HEK293 (cell line): Measurements from ENCODE around the gene CIRBP.

Source experiments
- CTCF ChIA-PET: fragments of 350-600 bp; formaldehyde crosslinking; extraction: SDS; loops from one replicate; lab custom pipeline; 2021; ENCODE audit warnings: antibody characterized with exemption; lab: Yijun Ruan, JAX
- POLR2A ChIA-PET: fragments of 300-600 bp; formaldehyde crosslinking; extraction: SDS; loops from one replicate; lab custom pipeline; 2020; ENCODE audit warnings: antibody characterized with exemption, inconsistent platforms; lab: Yijun Ruan, JAX
- H3K27ac ChIP-seq: fragments of 200-500 bp; sonication (Bioruptor generic); 2 replicates; pipeline ENCODE4 v1.5.1; 2014; ENCODE audit warnings: low read depth, low read length, control low read depth, inconsistent platforms; ENCODE audit errors: extremely low read depth
- H3K36me3 ChIP-seq, 2 experiments: fragments of 200-500 bp in 1 of 2; sonication (Bioruptor generic) in 1 of 2; 1 replicate in 1 of 2; 2 replicates in 1 of 2; pipeline ENCODE4 v1.5.1; 2014 to 2017; ENCODE audit warnings: inconsistent platforms in 2 of 2, low read length in 2 of 2; ENCODE audit not compliant: control insufficient read depth in 2 of 2, insufficient read depth in 1 of 2
- H3K4me1 ChIP-seq: fragments of 200-500 bp; sonication (Bioruptor generic); 2 replicates; pipeline ENCODE4 v1.5.1; 2014; ENCODE audit warnings: mild to moderate bottlenecking, low read length, inconsistent platforms; ENCODE audit not compliant: control insufficient read depth, insufficient read depth
- H3K4me3 ChIP-seq: 2 replicates; pipeline ENCODE4 v1.5.1; 2011; ENCODE audit warnings: low read depth, mild to moderate bottlenecking, control low read depth, low read length, moderate library complexity
- H3K9me3 ChIP-seq: fragments of 200-500 bp; sonication (Bioruptor generic); 2 replicates; pipeline ENCODE4 v1.5.1; 2014; ENCODE audit warnings: low read depth, low read length, inconsistent platforms; ENCODE audit not compliant: control insufficient read depth, insufficient read depth
- BCL11B ChIP-seq: fragments of 450-650 bp; formaldehyde crosslinking; IDR thresholded peaks from 2 replicates; pipeline ENCODE4 v1.5.1; 2016; ENCODE audit warnings: low read depth, missing biosample characterization, missing genetic modification characterization
- MEIS1 ChIP-seq: sonication (generic); formaldehyde crosslinking; IDR thresholded peaks from 2 replicates; pipeline ENCODE4 v1.8.1; 2022; ENCODE audit warnings: missing genetic modification reagents, mild to moderate bottlenecking, borderline replicate concordance
- PRDM1 ChIP-seq: fragments of 450-650 bp; formaldehyde crosslinking; IDR thresholded peaks from 2 replicates; pipeline ENCODE4; 2016; ENCODE audit warnings: missing biosample characterization, missing genetic modification characterization
- REPIN1 ChIP-seq: fragments of 450-650 bp; formaldehyde crosslinking; IDR thresholded peaks from 2 replicates; pipeline ENCODE4 v1.5.1; 2017; ENCODE audit warnings: missing biosample characterization, missing genetic modification characterization, low read depth
- SETDB1 ChIP-seq: IDR thresholded peaks from one replicate; pipeline ENCODE4 v1.6.1; 2017; ENCODE audit warnings: mild to moderate bottlenecking, low read length, moderate library complexity, mixed read lengths; ENCODE audit not compliant: insufficient read length
- ZBTB7A ChIP-seq: fragments of 450-650 bp; formaldehyde crosslinking; IDR thresholded peaks from 2 replicates; pipeline ENCODE4 v1.5.1; 2016; ENCODE audit warnings: low read depth, missing biosample characterization, missing genetic modification characterization
- ZFP3 ChIP-seq: fragments of 450-650 bp; formaldehyde crosslinking; IDR thresholded peaks from 2 replicates; pipeline ENCODE4 v1.5.1; 2016; ENCODE audit warnings: low read depth, missing biosample characterization, missing genetic modification characterization
- ZNF114 ChIP-seq: fragments of 450-650 bp; formaldehyde crosslinking; IDR thresholded peaks from 2 replicates; pipeline ENCODE4 v1.5.0; 2017; ENCODE audit warnings: missing biosample characterization, missing genetic modification characterization
- ZNF16 ChIP-seq: fragments of 450-650 bp; formaldehyde crosslinking; IDR thresholded peaks from 2 replicates; pipeline ENCODE4 v1.5.1; 2016; ENCODE audit warnings: low read depth, missing biosample characterization, missing genetic modification characterization
- ZNF169 ChIP-seq: fragments of 450-650 bp; formaldehyde crosslinking; IDR thresholded peaks from 2 replicates; pipeline ENCODE4 v1.5.1; 2016; ENCODE audit warnings: missing biosample characterization, missing genetic modification characterization
- ZNF292 ChIP-seq: fragments of 450-650 bp; formaldehyde crosslinking; IDR thresholded peaks from 2 replicates; pipeline ENCODE4 v1.5.1; 2016; ENCODE audit warnings: low read depth, missing biosample characterization, missing genetic modification characterization, borderline replicate concordance
- ZNF37A ChIP-seq: fragments of 450-650 bp; IDR thresholded peaks from 2 replicates; pipeline ENCODE4 v1.5.1; 2018; ENCODE audit warnings: missing biosample characterization, missing genetic modification characterization
- ZNF404 ChIP-seq: fragments of 450-650 bp; formaldehyde crosslinking; IDR thresholded peaks from 2 replicates; pipeline ENCODE4 v1.5.1; 2017; ENCODE audit warnings: missing biosample characterization, missing genetic modification characterization
- ZNF426 ChIP-seq: fragments of 450-650 bp; formaldehyde crosslinking; IDR thresholded peaks from 2 replicates; pipeline ENCODE4 v1.5.1; 2017; ENCODE audit warnings: missing biosample characterization, missing genetic modification characterization, mild to moderate bottlenecking, inconsistent platforms, moderate library complexity
- ZNF544 ChIP-seq: fragments of 450-650 bp; formaldehyde crosslinking; IDR thresholded peaks from 2 replicates; pipeline ENCODE4 v1.5.0; 2017; ENCODE audit warnings: missing biosample characterization, missing genetic modification characterization
- ZNF555 ChIP-seq: fragments of 450-650 bp; formaldehyde crosslinking; conservative IDR thresholded peaks from 2 replicates; pipeline ENCODE4 v1.5.1; 2017; ENCODE audit warnings: missing biosample characterization, mild to moderate bottlenecking, missing genetic modification characterization, inconsistent platforms
- ZNF571 ChIP-seq: fragments of 450-650 bp; formaldehyde crosslinking; IDR thresholded peaks from 2 replicates; pipeline ENCODE4 v1.5.0; 2017; ENCODE audit warnings: missing biosample characterization, missing genetic modification characterization
- ZNF654 ChIP-seq: fragments of 450-650 bp; formaldehyde crosslinking; IDR thresholded peaks from 2 replicates; pipeline ENCODE4 v1.5.1; 2016; ENCODE audit warnings: low read depth, missing biosample characterization, missing genetic modification characterization
- TF ChIP-seq, protein P1 (sequence below): fragments of 450-650 bp; formaldehyde crosslinking; conservative IDR thresholded peaks from 2 replicates; pipeline ENCODE4 v1.5.1; 2016; ENCODE audit warnings: low read depth, missing biosample characterization, missing genetic modification characterization
- TF ChIP-seq, protein P2 (sequence below): fragments of 450-650 bp; formaldehyde crosslinking; IDR thresholded peaks from 2 replicates; pipeline ENCODE4 v1.5.1; 2016; ENCODE audit warnings: missing biosample characterization, missing genetic modification characterization
- TF ChIP-seq, protein P3 (sequence below): fragments of 450-650 bp; formaldehyde crosslinking; IDR thresholded peaks from 2 replicates; pipeline ENCODE4 v1.5.1; 2017; ENCODE audit warnings: missing biosample characterization, missing genetic modification characterization
- TF ChIP-seq, protein P4 (sequence below): fragments of 450-650 bp; formaldehyde crosslinking; IDR thresholded peaks from 2 replicates; pipeline ENCODE4 v1.5.1; 2016; ENCODE audit warnings: missing biosample characterization, missing genetic modification characterization, low read depth

The CIRBP gene

DNA sequence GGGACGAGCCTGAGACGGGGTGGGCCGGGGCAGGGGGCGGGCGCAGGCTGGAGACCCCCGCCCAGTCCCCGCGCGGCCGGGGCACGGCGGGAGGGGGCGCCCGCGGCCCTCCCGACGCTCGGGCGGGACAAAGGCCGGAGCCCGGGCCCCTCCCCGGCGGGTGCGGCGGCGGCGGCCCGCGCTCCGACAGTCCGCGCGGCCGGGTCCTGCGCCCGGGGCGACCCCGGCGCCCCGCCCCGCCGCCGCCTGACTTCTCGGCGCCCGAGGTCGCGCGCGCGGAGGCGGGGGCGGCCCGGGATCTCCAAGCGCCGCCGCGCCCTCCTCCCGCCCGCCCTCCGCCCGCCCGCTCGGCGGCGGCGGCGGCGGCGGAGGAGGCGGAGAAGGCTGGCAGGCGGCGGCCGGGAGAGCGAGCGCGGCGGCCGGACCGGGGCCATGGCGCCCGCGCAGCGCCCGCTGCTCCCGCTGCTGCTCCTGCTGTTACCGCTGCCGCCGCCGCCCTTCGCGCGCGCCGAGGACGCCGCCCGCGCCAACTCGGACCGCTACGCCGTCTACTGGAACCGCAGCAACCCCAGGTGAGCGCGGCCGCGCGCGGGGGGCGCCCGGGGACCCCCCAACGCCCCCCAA, 16.7 kb downstream of the CIRBP start, which contains the start of gene EFNA2:
Gene EFNA2, plus strand, starts transcription at position 137 of the 624 bp plus-strand sequence. Its CDS starts 296 bp downstream, at position 433.
- no peaks in the 10 kb centered on the region for H3K9me3 ChIP-seq
- CTCF ChIA-PET: interaction anchor here (0.6 to 1.0 kb wide), 3 partner anchors 20 to 86 kb away, joined by 3 to 6 read pairs (median 5); no protein-coding TSS in a partner anchor
- POLR2A ChIA-PET: no interaction called here
- peak within 1 kb of the TSS; percentile 34 for H3K4me3 ChIP-seq
- no peaks in the 10 kb centered on the region for H3K36me3 ChIP-seq
- peaks cover 5% of the 10 kb centered on the region for H3K4me1 ChIP-seq
- H3K27ac ChIP-seq: peak within 1 kb of the TSS; percentile 9; the same call in 1 of the 2 replicates
- TF ChIP-seq ZNF114: no peak
- TF ChIP-seq ZNF555: no peak
- TF ChIP-seq ZNF654 (tag by site-specific recombination): no peak
- no peak for TF ChIP-seq ZFP3 (tag by site-specific recombination)
- no peak for TF ChIP-seq ZNF544
- no peak for TF ChIP-seq SETDB1
- no peak for TF ChIP-seq ZBTB7A (tag by site-specific recombination)
- no peak for TF ChIP-seq PRDM1 (tag by site-specific recombination)
- no peak for TF ChIP-seq ZNF16 (tag by site-specific recombination)
- TF ChIP-seq BCL11B (tag by site-specific recombination): no peak
- TF ChIP-seq, protein P1, sequence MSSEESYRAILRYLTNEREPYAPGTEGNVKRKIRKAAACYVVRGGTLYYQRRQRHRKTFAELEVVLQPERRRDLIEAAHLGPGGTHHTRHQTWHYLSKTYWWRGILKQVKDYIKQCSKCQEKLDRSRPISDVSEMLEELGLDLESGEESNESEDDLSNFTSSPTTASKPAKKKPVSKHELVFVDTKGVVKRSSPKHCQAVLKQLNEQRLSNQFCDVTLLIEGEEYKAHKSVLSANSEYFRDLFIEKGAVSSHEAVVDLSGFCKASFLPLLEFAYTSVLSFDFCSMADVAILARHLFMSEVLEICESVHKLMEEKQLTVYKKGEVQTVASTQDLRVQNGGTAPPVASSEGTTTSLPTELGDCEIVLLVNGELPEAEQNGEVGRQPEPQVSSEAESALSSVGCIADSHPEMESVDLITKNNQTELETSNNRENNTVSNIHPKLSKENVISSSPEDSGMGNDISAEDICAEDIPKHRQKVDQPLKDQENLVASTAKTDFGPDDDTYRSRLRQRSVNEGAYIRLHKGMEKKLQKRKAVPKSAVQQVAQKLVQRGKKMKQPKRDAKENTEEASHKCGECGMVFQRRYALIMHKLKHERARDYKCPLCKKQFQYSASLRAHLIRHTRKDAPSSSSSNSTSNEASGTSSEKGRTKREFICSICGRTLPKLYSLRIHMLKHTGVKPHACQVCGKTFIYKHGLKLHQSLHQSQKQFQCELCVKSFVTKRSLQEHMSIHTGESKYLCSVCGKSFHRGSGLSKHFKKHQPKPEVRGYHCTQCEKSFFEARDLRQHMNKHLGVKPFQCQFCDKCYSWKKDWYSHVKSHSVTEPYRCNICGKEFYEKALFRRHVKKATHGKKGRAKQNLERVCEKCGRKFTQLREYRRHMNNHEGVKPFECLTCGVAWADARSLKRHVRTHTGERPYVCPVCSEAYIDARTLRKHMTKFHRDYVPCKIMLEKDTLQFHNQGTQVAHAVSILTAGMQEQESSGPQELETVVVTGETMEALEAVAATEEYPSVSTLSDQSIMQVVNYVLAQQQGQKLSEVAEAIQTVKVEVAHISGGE (tag by site-specific recombination): no peak
- no peak for TF ChIP-seq ZNF37A (tag by site-specific recombination)
- TF ChIP-seq ZNF571 (tag by site-specific recombination): no peak
- TF ChIP-seq ZNF426 (tag by site-specific recombination): no peak
- TF ChIP-seq, protein P2, sequence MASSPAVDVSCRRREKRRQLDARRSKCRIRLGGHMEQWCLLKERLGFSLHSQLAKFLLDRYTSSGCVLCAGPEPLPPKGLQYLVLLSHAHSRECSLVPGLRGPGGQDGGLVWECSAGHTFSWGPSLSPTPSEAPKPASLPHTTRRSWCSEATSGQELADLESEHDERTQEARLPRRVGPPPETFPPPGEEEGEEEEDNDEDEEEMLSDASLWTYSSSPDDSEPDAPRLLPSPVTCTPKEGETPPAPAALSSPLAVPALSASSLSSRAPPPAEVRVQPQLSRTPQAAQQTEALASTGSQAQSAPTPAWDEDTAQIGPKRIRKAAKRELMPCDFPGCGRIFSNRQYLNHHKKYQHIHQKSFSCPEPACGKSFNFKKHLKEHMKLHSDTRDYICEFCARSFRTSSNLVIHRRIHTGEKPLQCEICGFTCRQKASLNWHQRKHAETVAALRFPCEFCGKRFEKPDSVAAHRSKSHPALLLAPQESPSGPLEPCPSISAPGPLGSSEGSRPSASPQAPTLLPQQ (tag by site-specific recombination): no peak
- TF ChIP-seq, protein P3, sequence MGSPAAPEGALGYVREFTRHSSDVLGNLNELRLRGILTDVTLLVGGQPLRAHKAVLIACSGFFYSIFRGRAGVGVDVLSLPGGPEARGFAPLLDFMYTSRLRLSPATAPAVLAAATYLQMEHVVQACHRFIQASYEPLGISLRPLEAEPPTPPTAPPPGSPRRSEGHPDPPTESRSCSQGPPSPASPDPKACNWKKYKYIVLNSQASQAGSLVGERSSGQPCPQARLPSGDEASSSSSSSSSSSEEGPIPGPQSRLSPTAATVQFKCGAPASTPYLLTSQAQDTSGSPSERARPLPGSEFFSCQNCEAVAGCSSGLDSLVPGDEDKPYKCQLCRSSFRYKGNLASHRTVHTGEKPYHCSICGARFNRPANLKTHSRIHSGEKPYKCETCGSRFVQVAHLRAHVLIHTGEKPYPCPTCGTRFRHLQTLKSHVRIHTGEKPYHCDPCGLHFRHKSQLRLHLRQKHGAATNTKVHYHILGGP (tag by site-specific recombination): no peak

DNA sequence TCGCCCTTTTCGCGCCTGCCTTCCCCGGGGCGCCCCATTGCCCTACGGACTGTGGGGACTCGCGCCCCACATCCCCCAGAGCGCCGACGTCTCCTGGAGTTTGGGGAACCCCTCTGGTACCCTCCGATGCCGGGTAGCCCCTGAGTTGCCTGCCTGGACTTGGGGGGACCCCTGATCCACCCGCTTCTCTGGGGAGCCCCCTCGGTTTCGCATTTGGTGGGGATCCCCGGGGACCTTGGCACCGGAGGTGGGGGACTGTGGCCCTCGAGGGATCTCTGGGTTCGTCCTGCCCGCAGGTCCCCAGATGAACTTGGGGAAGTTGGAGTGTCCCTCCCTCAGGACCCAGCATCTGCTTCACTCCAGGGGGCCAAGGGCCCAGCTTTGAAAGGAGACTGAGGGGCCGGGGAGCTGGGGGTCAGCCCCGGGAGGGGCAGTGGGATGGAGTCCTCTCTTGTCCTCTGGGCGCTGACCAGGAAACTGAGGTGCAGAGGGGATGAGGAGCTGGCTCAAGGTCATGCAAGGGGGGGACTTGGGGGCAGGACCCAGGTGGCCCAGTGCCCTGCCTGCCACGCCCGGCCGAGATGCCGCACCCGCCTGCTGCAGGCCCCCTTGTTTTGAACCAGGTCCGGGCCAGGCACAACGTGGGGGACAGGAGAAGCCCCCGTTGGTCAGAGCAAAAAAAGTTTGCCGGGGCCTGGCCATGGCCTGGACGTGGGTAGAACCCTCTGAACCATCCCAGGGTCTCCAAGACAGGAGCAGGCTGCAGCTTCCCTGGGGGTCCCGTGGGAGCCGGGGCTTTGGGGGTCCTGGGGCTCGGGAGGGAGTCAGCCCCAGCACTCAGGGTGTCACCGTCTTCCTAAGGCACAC, 17.6 kb downstream of the CIRBP start:
- peaks cover 5% of the 10 kb centered on the region for H3K4me1 ChIP-seq
- no peaks in the 10 kb centered on the region for H3K36me3 ChIP-seq
- H3K27ac ChIP-seq: peak overlapping the region; percentile 9; the same call in 1 of the 2 replicates
- H3K9me3 ChIP-seq: no peaks in the 10 kb centered on the region
- H3K4me3 ChIP-seq: peak overlapping the region; percentile 34
- ChIA-PET CTCF (interaction anchor here (0.6 to 1.3 kb wide), 4 partner anchors 27 to 89 kb away, joined by 3 to 7 read pairs (median 3); no protein-coding TSS in a partner anchor), POLR2A (interaction anchor here (0.5 to 0.6 kb wide), 2 partner anchors 20 to 59 kb away, joined by 3 read pairs; no protein-coding TSS in a partner anchor)
- TF ChIP-seq, protein P2 (tag by site-specific recombination): no peak
- TF ChIP-seq MEIS1 (CRISPR knock-in tag): no peak
- TF ChIP-seq REPIN1 (tag by site-specific recombination): no peak
- TF ChIP-seq ZNF404: no peak
- TF ChIP-seq, protein P4, sequence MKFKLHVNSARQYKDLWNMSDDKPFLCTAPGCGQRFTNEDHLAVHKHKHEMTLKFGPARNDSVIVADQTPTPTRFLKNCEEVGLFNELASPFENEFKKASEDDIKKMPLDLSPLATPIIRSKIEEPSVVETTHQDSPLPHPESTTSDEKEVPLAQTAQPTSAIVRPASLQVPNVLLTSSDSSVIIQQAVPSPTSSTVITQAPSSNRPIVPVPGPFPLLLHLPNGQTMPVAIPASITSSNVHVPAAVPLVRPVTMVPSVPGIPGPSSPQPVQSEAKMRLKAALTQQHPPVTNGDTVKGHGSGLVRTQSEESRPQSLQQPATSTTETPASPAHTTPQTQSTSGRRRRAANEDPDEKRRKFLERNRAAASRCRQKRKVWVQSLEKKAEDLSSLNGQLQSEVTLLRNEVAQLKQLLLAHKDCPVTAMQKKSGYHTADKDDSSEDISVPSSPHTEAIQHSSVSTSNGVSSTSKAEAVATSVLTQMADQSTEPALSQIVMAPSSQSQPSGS (tag by site-specific recombination): no peak
- TF ChIP-seq ZNF292 (tag by site-specific recombination): no peak
- no peak for TF ChIP-seq ZNF169 (tag by site-specific recombination)
